Vagina (tissue), 2 donors: ENCODE measurements around the gene ABLIM2.

Experiments
- POLR2A ChIP-seq, 2 donors: fragments of 450-650 bp; IDR thresholded peaks; one replicate each; pipeline ENCODE4 v1.6.1; 2017; ENCODE audit warnings: antibody characterized with exemption in 2 of 2, mild to moderate bottlenecking in 2 of 2, moderate library complexity in 2 of 2
- POLR2AphosphoS5 ChIP-seq, 2 donors: sonication (generic); formaldehyde crosslinking; IDR thresholded peaks; one replicate each; pipeline ENCODE4 v1.9.0; 2017; ENCODE audit warnings: antibody characterized with exemption in 2 of 2, mild to moderate bottlenecking in 2 of 2, low read depth in 1 of 2; ENCODE audit not compliant: insufficient read depth in 1 of 2
- TF ChIP-seq, protein P1 (sequence below), 3 experiments: fragments of 450-650 bp in 2 of 3; fragments of 200-600 bp in 1 of 3; sonication (generic) in 1 of 3; IDR thresholded peaks; one replicate each; pipeline ENCODE4 v1.5.1; 2017 to 2019; ENCODE audit warnings: antibody characterized with exemption in 3 of 3, mild to moderate bottlenecking in 2 of 3, moderate library complexity in 2 of 3

DNA sequence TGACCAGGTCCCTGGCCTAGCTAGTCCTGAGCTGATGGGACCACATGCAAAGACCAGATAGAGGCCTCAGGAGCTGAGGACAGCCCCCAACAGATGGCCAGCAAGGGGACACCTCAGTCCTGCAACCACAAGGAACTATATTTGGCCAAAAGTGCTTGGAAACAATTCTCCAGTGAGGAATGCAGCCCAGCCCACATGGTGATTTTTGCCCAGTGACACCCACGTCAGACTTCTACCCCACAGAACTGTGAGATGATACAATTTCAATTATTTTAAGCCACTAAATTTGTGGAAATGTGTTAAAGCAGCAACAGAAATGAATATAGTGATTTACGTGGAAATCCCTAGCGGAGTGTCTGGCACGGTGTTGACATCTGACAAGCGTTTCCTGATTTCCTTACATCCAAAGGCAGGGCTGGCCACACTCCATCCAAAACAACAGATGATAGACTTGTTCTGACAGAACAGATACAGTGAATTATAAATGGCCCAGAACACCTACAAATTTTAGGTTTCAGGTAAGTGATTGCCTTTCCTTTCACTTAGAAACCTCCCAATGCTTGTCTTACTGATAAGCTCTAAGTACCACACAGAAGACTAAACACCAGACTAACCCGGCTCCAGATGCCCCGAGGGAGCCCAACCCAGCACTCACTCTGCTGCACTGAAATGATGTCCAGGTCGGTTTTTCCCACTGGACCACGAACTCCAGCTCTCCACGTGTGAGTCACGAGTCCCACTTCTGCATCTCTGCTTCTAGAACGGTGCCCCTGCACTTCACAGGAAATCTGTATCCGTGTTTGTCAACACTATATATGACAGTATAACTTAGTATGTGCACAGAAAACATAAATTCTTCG lies 224.7 kb downstream of the ABLIM2 start:
- TF ChIP-seq, protein P1, sequence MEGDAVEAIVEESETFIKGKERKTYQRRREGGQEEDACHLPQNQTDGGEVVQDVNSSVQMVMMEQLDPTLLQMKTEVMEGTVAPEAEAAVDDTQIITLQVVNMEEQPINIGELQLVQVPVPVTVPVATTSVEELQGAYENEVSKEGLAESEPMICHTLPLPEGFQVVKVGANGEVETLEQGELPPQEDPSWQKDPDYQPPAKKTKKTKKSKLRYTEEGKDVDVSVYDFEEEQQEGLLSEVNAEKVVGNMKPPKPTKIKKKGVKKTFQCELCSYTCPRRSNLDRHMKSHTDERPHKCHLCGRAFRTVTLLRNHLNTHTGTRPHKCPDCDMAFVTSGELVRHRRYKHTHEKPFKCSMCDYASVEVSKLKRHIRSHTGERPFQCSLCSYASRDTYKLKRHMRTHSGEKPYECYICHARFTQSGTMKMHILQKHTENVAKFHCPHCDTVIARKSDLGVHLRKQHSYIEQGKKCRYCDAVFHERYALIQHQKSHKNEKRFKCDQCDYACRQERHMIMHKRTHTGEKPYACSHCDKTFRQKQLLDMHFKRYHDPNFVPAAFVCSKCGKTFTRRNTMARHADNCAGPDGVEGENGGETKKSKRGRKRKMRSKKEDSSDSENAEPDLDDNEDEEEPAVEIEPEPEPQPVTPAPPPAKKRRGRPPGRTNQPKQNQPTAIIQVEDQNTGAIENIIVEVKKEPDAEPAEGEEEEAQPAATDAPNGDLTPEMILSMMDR (IDR thresholded peaks at IDR 0.05) = no peak
- TF ChIP-seq POLR2A (IDR thresholded peaks at IDR 0.05) = no peak
- TF ChIP-seq POLR2AphosphoS5 (IDR thresholded peaks at IDR 0.05; ENCODE audit: insufficient read depth in 1 of 2, low read depth in 1 of 2) = no peak
